ENCODE measurements around the gene STPG2. TPM values are rescaled to one million over a fixed set of nuclear protein-coding genes. Genes with fewer than 3 reads are reported as not detected.

STPG2 gene
- polyA plus RNA-seq (ENCODE audit: insufficient read length in 12 of 12) = under 1 TPM in 4 of 12 donors, not detected in 8; 0.11 to 0.32 (median 0.23) TPM
- long read RNA-seq, donor 1 = 0 reads
- long read RNA-seq, donor 2 = 0 reads
- long read RNA-seq, donor 3 = 0 reads
- long read RNA-seq, donor 4 = 0 reads
- long read RNA-seq, donor 5 = 0 reads
- long read RNA-seq, donor 6 = 0 reads
- long read RNA-seq, donor 7 = 0 reads
- long read RNA-seq, donor 8 = 0 reads
- long read RNA-seq, donor 9 = 0 reads
- long read RNA-seq, donor 10 = 0 reads
- long read RNA-seq, donor 11 = 0 reads

DNA sequence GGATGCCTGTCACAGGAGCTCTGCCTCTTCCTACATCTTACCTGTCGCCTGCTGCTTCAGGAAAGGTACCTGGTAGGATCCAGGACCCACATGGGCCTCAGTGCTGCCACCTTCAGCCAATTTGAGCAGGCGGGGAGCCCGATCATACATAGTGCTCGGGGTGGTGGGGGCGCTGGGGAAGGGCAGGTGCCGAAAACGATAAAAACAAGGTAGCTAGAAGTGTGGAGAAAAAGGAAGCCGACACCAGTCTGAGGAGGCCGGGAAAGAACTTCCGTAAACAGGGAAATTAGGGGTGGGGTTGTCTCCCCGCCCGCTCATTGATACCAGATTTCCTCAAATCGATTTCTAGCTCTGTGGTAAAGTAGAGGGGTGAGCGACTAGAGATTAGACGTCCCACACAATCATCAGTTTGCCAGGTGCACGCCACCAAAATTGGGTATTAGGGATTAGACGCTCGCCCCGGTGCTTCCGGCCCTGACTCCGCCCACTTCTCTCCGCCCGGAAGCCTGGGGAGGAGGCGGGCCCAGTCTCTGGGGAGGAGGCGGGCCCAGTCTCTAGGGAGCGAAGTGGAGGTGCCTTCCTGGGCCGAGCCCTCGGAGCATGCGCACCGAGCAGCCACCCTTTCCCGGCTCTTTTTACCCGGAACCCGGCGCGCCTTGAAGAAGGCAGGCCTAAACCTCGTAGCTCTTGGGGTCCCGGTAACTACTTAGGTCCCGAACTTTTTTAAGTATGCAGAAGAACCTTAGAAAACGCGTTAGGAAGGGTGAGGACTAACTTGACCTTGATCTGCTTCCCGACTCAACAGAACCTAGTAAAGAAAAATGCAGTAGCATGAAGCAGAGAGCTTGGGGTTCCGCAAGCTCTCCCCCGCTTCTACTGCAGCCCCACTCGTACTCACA is at the start of gene STPG2:
Gene STPG2, minus strand, starts transcription at position 476 of the 899 bp plus-strand sequence.
- DNase-seq = peak; percentile 82

GRCh38 chr4:98185279-98185678 is 42.0 kb upstream of the STPG2 start:
- no peak for DNase-seq

GRCh38 chr4:98181809-98182208 is 38.5 kb upstream of the STPG2 start:
- DNase-seq = no peak

DNA sequence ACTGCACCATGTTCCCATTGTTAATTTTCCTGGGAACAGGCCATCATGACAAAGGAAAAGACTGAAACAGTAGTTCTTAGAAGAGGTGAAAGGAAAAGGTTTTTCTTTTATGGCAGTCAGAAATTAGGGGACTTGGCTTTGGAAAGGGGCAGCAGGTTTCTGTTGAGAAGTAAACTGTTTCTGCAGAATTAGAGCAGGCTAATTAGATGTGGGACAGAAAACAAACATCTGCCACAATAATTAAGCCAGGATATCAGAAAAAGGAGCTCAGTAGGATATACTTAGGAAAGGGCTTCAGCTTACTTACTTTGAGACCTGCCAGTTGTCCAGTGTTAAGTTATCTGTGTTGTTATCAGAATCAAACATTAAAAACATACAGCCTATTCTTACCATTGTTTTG is 36.7 kb upstream of the STPG2 start:
- DNase-seq = no peak

DNA sequence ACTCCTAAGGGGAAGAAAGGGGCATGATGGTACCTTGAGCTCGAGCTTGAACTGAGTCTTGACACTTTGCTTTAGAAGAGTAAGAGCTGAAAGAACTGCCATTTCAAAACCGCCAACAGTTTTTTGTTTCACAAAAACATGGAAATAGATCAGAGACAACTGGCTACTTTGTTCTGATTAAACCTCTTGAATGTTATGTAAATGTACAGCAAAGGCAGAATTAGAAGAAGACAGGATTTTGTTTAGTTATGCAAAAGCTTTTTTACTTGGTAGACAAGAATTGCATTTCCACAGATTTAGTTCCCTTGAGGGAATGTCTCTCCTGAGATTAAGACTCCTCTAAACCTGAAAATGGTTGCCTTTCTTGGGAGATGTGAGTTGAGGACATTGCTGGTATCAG is 33.3 kb upstream of the STPG2 start:
- DNase-seq = no peak

GRCh38 chr4:98170035-98170434 is 26.8 kb upstream of the STPG2 start:
- DNase-seq = no peak

GRCh38 chr4:98166731-98167041 is 23.4 kb upstream of the STPG2 start:
- DNase-seq = no peak

DNA sequence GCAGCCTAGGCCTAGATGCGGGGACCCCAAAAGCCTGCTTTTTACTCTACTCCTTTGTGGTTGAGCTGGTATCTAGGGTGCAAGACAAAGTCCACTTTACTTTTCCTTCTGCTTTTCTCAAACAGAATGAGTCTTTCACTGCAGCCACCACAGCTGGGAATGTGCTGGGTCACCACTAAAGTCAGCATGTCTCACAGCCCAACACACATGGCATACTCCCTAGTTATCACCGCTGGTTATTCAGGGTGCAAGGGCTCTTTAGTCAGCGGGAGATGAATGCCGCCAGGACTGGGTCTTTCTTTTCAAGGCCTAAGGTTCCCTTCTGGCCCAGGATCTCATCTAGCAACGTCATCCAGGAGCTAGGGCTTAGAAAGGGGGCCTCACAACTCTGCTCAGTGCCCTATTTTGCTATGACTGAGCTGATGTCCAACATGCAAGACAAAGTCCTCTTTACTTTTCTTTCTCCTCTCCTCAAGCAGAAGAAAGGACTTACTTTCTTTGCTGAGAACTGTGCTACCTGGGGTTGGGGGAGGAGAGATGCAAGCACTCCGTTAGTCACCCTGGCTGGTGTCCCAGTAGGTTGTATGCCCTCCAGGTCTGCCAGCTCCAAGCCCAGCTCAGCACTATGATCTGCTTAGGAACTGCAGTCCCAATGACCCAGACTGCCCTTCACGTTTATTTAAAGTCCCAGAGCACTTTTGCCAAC is 22.9 kb upstream of the STPG2 start:
- no peak for DNase-seq

DNA sequence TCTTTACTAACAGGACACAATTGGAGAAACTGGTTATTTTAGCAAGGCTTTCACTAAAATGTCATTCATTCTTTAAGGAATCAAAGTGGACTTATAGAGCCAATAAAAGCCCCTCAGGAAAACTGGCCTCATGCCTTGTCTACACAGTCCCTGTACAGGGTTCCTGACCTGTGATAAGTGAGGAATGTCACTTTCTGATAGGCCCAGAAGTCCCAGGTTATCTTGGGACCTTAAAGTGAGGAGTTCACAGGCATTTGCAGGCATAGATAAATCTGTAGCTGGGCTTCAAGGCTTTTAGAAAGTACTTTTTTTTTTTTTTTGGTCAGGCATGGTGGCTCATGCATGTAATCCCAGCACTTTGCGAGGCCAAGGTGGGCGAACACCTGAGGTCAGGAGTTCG is 19.4 kb upstream of the STPG2 start:
- DNase-seq = no peak

DNA sequence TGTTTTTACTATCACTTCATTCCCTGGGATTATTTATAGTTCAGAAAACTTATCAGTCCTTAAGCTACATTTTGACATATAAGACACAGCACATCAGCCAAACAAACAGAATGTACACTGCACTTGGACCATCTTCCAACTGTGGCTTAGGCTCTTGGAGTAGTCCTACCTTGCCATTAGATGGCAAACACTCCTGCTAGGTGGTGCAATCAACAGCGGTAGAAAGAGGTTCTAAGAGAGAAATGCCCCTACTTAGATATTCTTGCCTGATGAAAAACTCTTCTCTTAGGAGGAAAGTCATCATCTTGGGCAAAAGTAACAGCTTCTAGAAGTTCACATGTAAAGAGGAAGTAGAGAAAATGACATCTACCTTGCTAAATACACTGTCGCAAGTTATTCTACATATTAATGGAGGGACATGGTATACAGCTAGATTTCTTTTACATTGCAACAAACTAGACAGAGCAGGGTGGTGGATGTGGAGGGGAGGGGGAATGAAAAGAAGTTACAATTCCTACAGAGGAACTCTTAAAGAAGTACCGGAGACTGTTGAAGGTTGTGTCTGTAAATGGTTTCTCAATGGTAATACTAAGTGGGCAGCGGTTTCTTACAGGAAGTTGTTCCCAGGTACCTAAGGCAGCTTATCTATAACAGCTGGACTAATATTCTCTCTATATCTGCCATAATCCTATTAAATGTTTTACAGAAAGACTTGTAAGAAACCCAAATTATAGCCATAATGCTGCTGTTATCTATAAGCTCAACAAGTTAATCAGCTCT is 8.1 kb upstream of the STPG2 start:
- DNase-seq = no peak

GRCh38 chr4:98150092-98150761 is 7.0 kb upstream of the STPG2 start:
- DNase-seq = no peak

- no peak for DNase-seq
These were observed 5.6 kb upstream of the STPG2 start for GRCh38 chr4:98148856-98149255.

DNA sequence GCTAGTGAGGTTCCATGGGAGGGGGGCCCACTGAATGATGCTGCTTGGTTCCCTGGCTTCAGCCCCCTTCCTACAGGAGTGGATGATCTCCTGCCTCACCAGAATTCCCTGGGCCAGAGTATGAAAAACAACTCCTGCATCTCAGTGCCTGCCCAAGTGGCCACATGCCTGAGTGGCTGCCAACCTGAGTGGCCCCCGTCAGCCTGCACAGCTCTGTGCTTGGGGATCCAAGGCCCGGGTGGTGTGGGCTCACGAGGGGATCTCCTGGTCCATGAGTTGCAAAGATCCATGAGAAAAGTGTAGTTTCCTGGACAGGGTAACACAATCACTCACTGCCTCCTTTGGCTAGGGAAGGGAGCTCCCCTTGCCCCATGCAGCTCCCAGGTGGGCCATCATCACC is 17.1 kb downstream of the STPG2 start:
- no peak for DNase-seq

DNA sequence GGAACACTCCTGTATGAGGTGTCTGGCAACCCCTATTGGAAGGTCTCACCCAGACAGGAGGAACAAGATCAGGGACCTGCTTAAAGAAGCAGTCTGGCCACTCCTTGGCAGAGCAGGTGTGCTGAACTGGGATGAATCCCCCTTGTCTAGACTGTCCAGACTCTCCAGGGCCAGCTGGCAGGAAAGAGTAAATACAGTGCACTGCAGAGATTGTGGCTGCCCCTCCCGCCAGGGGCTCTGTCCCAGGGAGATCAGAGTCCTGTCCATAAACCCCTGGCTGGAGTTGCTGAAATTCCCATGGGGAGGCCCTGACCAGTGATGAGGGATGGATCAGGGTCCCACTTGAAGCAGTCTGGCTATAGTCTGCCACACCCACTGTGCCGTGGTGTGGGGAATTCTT is 17.7 kb downstream of the STPG2 start:
- no peak for DNase-seq

DNA sequence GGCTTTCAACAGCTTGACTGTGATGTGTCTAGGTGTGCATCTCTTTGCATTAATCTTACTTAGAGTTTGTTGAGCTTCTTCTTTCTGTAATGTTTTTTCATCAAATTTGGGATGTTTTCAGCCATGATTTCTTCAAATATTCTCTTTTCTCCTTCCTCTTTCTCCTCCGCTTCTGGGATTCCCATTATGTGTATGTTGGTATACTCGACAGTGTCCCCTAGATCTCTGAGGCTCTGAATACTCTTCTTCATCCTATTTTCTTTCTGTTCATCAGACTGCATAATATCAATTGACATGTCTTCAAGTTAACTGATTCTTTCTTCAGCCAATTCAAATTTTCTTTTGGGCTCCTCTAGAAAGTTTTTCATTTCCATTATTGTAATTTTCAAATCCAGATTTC is 25.9 kb downstream of the STPG2 start:
- DNase-seq = no peak

DNA sequence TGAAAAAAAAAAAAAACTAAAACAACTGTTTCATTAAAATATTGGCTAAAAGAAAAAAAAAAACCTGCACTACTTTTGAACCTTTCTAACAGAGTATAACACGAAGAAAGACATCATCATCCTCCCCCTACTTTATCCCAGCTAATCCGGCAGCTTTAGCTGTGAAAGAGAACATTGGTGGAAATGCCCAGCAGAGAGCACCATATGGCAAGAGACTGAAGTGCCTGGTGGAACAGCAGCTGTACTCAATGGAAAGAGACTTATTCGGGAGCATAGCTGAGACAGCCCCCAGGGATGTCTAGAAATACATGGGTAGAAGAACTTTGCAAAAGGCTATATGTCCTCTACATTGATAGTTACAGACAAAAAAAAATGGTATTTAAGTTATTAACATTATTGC is 30.3 kb downstream of the STPG2 start:
- DNase-seq = peak; percentile 25

- no peak for DNase-seq
These were observed 32.3 kb downstream of the STPG2 start for GRCh38 chr4:98110929-98111328.

DNA sequence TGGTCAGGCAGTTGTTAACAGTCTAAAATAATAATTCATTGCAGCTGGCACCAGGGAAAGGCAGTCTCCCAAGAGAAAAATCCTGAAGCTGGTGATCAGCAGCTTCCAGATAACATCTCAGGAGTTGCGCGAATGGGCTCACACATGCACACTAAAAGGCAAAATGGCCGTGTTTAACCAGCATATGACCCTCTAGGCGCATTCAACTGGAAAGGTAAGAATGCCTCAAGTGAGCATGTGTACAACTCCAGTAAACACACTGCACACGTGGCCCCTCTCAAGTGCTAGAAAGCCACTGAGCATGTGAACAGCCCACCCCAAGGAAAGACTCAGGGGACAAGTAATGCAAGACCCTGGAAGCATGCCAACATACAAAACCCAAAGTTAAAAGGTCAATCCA is 33.1 kb downstream of the STPG2 start:
- no peak for DNase-seq

GRCh38 chr4:98102660-98103059 is 40.6 kb downstream of the STPG2 start:
- DNase-seq = no peak

GRCh38 chr4:98101988-98102387 is 41.3 kb downstream of the STPG2 start:
- DNase-seq = no peak

DNA sequence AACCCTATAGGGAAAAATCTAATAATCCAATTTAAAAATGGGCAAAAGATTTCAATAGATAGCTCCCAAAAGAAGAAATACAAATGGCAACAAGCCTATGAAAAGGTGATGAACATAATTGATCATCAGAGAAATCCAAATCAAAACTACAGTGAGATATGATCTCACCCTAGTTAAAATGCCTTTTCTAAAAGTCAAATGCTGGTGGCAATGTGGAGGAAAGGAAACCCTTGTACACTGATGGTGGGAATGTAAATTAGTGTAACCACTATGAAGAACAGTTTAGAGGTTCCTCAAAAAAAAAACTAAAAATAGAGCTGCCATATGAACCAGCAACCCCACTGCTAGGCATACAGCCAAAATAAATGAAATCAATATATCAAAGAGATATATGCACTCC is 44.5 kb downstream of the STPG2 start:
- DNase-seq = no peak

- DNase-seq = no peak
These were observed 49.2 kb downstream of the STPG2 start for GRCh38 chr4:98094118-98094517.

Data from muscle of arm (tissue), 14 donors.